ENCODE data around the gene CAPN2.

Gene CAPN2

GRCh38 chr1:223723351-223723904 lies 11.1 kb downstream of the CAPN2 start:
- ATAC-seq: no peak
- TF ChIP-seq PATZ1 (CRISPR knock-in tag; IDR thresholded peaks at IDR 0.05; ENCODE audit: borderline replicate concordance) (no peak), SNAI2 (CRISPR knock-in tag; IDR thresholded peaks at IDR 0.05) (no peak), ZNF70 (CRISPR knock-in tag; IDR thresholded peaks at IDR 0.05) (no peak), ZFP3 (CRISPR knock-in tag; IDR thresholded peaks at IDR 0.05) (no peak), TOX (CRISPR knock-in tag; IDR thresholded peaks at IDR 0.05; ENCODE audit: borderline replicate concordance) (no peak), RARB (CRISPR knock-in tag; IDR thresholded peaks at IDR 0.05) (no peak), ZNF8 (CRISPR knock-in tag; IDR thresholded peaks at IDR 0.05) (no peak), ISL1 (CRISPR knock-in tag; IDR thresholded peaks at IDR 0.05) (no peak), GLIS3 (CRISPR knock-in tag; IDR thresholded peaks at IDR 0.05) (no peak), PPARA (CRISPR knock-in tag; IDR thresholded peaks at IDR 0.05; ENCODE audit: borderline replicate concordance) (no peak), ESRRG (CRISPR knock-in tag; IDR thresholded peaks at IDR 0.05) (no peak), OSR1 (CRISPR knock-in tag; IDR thresholded peaks at IDR 0.05) (no peak), BACH2 (CRISPR knock-in tag; IDR thresholded peaks at IDR 0.05; ENCODE audit: borderline replicate concordance) (no peak), CSDC2 (CRISPR knock-in tag; IDR thresholded peaks at IDR 0.05) (no peak)

- ATAC-seq: peak; percentile 33
- TF ChIP-seq ZFP3 (CRISPR knock-in tag; IDR thresholded peaks at IDR 0.05): no peak
- TF ChIP-seq ZNF8 (CRISPR knock-in tag; IDR thresholded peaks at IDR 0.05): no peak
- TF ChIP-seq OSR1 (CRISPR knock-in tag; IDR thresholded peaks at IDR 0.05): no peak
- no peak for TF ChIP-seq SNAI2 (CRISPR knock-in tag; IDR thresholded peaks at IDR 0.05)
- no peak for TF ChIP-seq GLIS3 (CRISPR knock-in tag; IDR thresholded peaks at IDR 0.05)
- TF ChIP-seq ZC3H10 (CRISPR knock-in tag; IDR thresholded peaks at IDR 0.05): no peak
- TF ChIP-seq RARB (CRISPR knock-in tag; IDR thresholded peaks at IDR 0.05): no peak
- no peak for TF ChIP-seq CSDC2 (CRISPR knock-in tag; IDR thresholded peaks at IDR 0.05)
- TF ChIP-seq TOX (CRISPR knock-in tag; IDR thresholded peaks at IDR 0.05; ENCODE audit: borderline replicate concordance): no peak
- no peak for TF ChIP-seq CSRNP3 (CRISPR knock-in tag; IDR thresholded peaks at IDR 0.05)
Observed at GRCh38 chr1:223724376-223724775, 12.0 kb downstream of the CAPN2 start.

GRCh38 chr1:223725578-223725977 lies 13.2 kb downstream of the CAPN2 start:
- no peak for ATAC-seq
- TF ChIP-seq ZFP30 (CRISPR knock-in tag; IDR thresholded peaks at IDR 0.05): no peak
- TF ChIP-seq TCF4 (CRISPR knock-in tag; IDR thresholded peaks at IDR 0.05; ENCODE audit: borderline replicate concordance): no peak
- TF ChIP-seq ESRRG (CRISPR knock-in tag; IDR thresholded peaks at IDR 0.05): no peak
- TF ChIP-seq RARB (CRISPR knock-in tag; IDR thresholded peaks at IDR 0.05): no peak
- TF ChIP-seq BACH2 (CRISPR knock-in tag; IDR thresholded peaks at IDR 0.05; ENCODE audit: borderline replicate concordance): no peak
- TF ChIP-seq PPARA (CRISPR knock-in tag; IDR thresholded peaks at IDR 0.05; ENCODE audit: borderline replicate concordance): no peak
- no peak for TF ChIP-seq ZNF70 (CRISPR knock-in tag; IDR thresholded peaks at IDR 0.05)
- TF ChIP-seq ARNTL (CRISPR knock-in tag; IDR thresholded peaks at IDR 0.05; ENCODE audit: borderline replicate concordance, low read depth): no peak
- TF ChIP-seq ZNF8 (CRISPR knock-in tag; IDR thresholded peaks at IDR 0.05): no peak
- TF ChIP-seq PATZ1 (CRISPR knock-in tag; IDR thresholded peaks at IDR 0.05; ENCODE audit: borderline replicate concordance): no peak
- no peak for TF ChIP-seq SNAI2 (CRISPR knock-in tag; IDR thresholded peaks at IDR 0.05)
- TF ChIP-seq ZFP3 (CRISPR knock-in tag; IDR thresholded peaks at IDR 0.05): no peak
- no peak for TF ChIP-seq OSR1 (CRISPR knock-in tag; IDR thresholded peaks at IDR 0.05)
- TF ChIP-seq ZNF565 (CRISPR knock-in tag; conservative IDR thresholded peaks at IDR 0.05; ENCODE audit: low read depth): no peak

GRCh38 chr1:223726380-223727001 lies 14.2 kb downstream of the CAPN2 start:
- peak; percentile 79 for ATAC-seq
- no peak for TF ChIP-seq SNAI2 (CRISPR knock-in tag; IDR thresholded peaks at IDR 0.05)
- no peak for TF ChIP-seq BACH2 (CRISPR knock-in tag; IDR thresholded peaks at IDR 0.05; ENCODE audit: borderline replicate concordance)
- TF ChIP-seq TSHZ2 (CRISPR knock-in tag; IDR thresholded peaks at IDR 0.05): no peak
- TF ChIP-seq ZNF70 (CRISPR knock-in tag; IDR thresholded peaks at IDR 0.05): no peak
- TF ChIP-seq ZFP3 (CRISPR knock-in tag; IDR thresholded peaks at IDR 0.05): peak; percentile 52; the same call in 1 of the 2 replicates
- TF ChIP-seq TOX (CRISPR knock-in tag; IDR thresholded peaks at IDR 0.05; ENCODE audit: borderline replicate concordance): peak; percentile 56
- TF ChIP-seq RARB (CRISPR knock-in tag; IDR thresholded peaks at IDR 0.05): 0 out of 2 replicates have a peak, but pooled peaks have one; percentile 38
- TF ChIP-seq PATZ1 (CRISPR knock-in tag; IDR thresholded peaks at IDR 0.05; ENCODE audit: borderline replicate concordance): peak; percentile 96
- no peak for TF ChIP-seq ESRRG (CRISPR knock-in tag; IDR thresholded peaks at IDR 0.05)

All from SK-N-SH treated with all-trans-retinoic acid at 6 μM for 48 hours (cell line).